Mesenchymal stem cell (in vitro differentiated cells and primary cell): ENCODE results near the gene BPIFB6. TPM values are rescaled to one million over a fixed set of nuclear protein-coding genes. Genes with fewer than 3 reads are reported as not detected.

Experiments
- DNase-seq: peaks from one replicate; pipeline ENCODE4 v3.0.0-alpha.2; 2013
- H2AFZ ChIP-seq: one replicate; pipeline ENCODE4 v1.6.1; 2013; ENCODE audit warnings: low read depth, mild to moderate bottlenecking, control low read depth, inconsistent platforms, low read length, moderate library complexity
- H2AK5ac ChIP-seq: 2 replicates; pipeline ENCODE4 v1.6.1; 2013; ENCODE audit warnings: low read length, moderate library complexity, mild to moderate bottlenecking, inconsistent platforms; ENCODE audit not compliant: severe bottlenecking
- H2BK120ac ChIP-seq: one replicate; pipeline ENCODE4 v1.6.1; 2013; ENCODE audit warnings: low read depth, mild to moderate bottlenecking, inconsistent platforms, low read length, moderate library complexity
- H2BK12ac ChIP-seq, 2 experiments: one replicate each; pipeline ENCODE4 v1.6.1; 2013; ENCODE audit warnings: inconsistent platforms in 2 of 2, low read length in 2 of 2, mild to moderate bottlenecking in 2 of 2, moderate library complexity in 2 of 2, control low read depth in 1 of 2
- H2BK15ac ChIP-seq: one replicate; pipeline ENCODE4 v1.6.1; 2013; ENCODE audit warnings: mild to moderate bottlenecking, low read depth, inconsistent platforms; ENCODE audit not compliant: poor library complexity, severe bottlenecking
- H2BK5ac ChIP-seq: 2 replicates; pipeline ENCODE4 v1.6.1; 2013; ENCODE audit warnings: low read depth, mild to moderate bottlenecking, low read length, control low read depth, inconsistent platforms; ENCODE audit not compliant: poor library complexity, severe bottlenecking
- H3K14ac ChIP-seq, 2 experiments: one replicate each; pipeline ENCODE4 v1.6.1; 2013; ENCODE audit warnings: inconsistent platforms in 2 of 2, low read length in 2 of 2, control low read depth in 1 of 2, mild to moderate bottlenecking in 1 of 2, moderate library complexity in 1 of 2
- H3K18ac ChIP-seq, 2 experiments: one replicate each; pipeline ENCODE4 v1.6.1; 2013; ENCODE audit warnings: inconsistent platforms in 2 of 2, low read length in 2 of 2, control low read depth in 1 of 2, low read depth in 1 of 2, mild to moderate bottlenecking in 1 of 2
- H3K23ac ChIP-seq, 2 experiments: one replicate each; pipeline ENCODE4 v1.6.1; 2013; ENCODE audit warnings: inconsistent platforms in 2 of 2, low read length in 2 of 2, mild to moderate bottlenecking in 2 of 2, moderate library complexity in 2 of 2, control low read depth in 1 of 2
- H3K27ac ChIP-seq: 2 replicates; pipeline ENCODE4 v1.5.1; 2013; ENCODE audit warnings: mild to moderate bottlenecking, moderate library complexity, low read length, control low read depth, inconsistent platforms; ENCODE audit not compliant: poor library complexity, severe bottlenecking
- H3K27me3 ChIP-seq, 2 experiments: 2 replicates each; pipeline versions ENCODE4 v1.6.1 to v1.7.0; 2013; ENCODE audit warnings: low read length in 2 of 2, mild to moderate bottlenecking in 2 of 2, moderate library complexity in 2 of 2, control low read depth in 1 of 2, inconsistent platforms in 1 of 2; ENCODE audit not compliant: control insufficient read depth in 1 of 2, insufficient read depth in 1 of 2
- H3K36me3 ChIP-seq, 2 experiments: 2 replicates each; pipeline versions ENCODE4 v1.6.1 to v1.7.0; 2013; ENCODE audit warnings: low read length in 2 of 2, control low read depth in 1 of 2, inconsistent platforms in 1 of 2, low read depth in 1 of 2, mild to moderate bottlenecking in 1 of 2; ENCODE audit not compliant: insufficient read depth in 2 of 2, control insufficient read depth in 1 of 2
- H3K4ac ChIP-seq, 2 experiments: one replicate each; pipeline ENCODE4 v1.6.1; 2013; ENCODE audit warnings: inconsistent platforms in 2 of 2, low read length in 2 of 2, mild to moderate bottlenecking in 2 of 2, moderate library complexity in 2 of 2, control low read depth in 1 of 2, low read depth in 1 of 2
- H3K4me1 ChIP-seq: 2 replicates; pipeline ENCODE4 v1.6.1; 2013; ENCODE audit warnings: low read depth, low read length, control low read depth; ENCODE audit not compliant: control insufficient read depth, insufficient read depth
- H3K4me2 ChIP-seq: 2 replicates; pipeline ENCODE4 v1.6.1; 2013; ENCODE audit warnings: low read length, mild to moderate bottlenecking, inconsistent platforms; ENCODE audit not compliant: poor library complexity, severe bottlenecking
- H3K4me3 ChIP-seq, 2 experiments: 2 replicates each; pipeline versions ENCODE4 v1.5.1 to v1.7.0; 2013; ENCODE audit warnings: low read length in 2 of 2, mild to moderate bottlenecking in 2 of 2, control low read depth in 1 of 2, low read depth in 1 of 2; ENCODE audit not compliant: insufficient read depth in 1 of 2
- H3K79me1 ChIP-seq: replicated peaks from 2 replicates; pipeline ENCODE4 v1.6.1; 2013; ENCODE audit warnings: mild to moderate bottlenecking, control low read depth, low read length, inconsistent platforms; ENCODE audit not compliant: poor library complexity, severe bottlenecking
- H3K9ac ChIP-seq: 2 replicates; pipeline ENCODE4 v1.7.0; 2013; ENCODE audit warnings: mild to moderate bottlenecking, low read length, moderate library complexity
- H3K9me3 ChIP-seq: 2 replicates; pipeline ENCODE4 v1.7.0; 2013; ENCODE audit warnings: mild to moderate bottlenecking, low read length; ENCODE audit not compliant: control insufficient read depth
- H4K8ac ChIP-seq: one replicate; pipeline ENCODE4 v1.6.1; 2013; ENCODE audit warnings: inconsistent platforms, mild to moderate bottlenecking, low read length, moderate library complexity
- H4K91ac ChIP-seq: one replicate; pipeline ENCODE4 v1.6.1; 2013; ENCODE audit warnings: mild to moderate bottlenecking, low read length, inconsistent platforms
- WGBS: methylation state at CpG from one replicate; pipeline ENCODE4 v1.1.7; 2013; ENCODE audit warnings: mixed read lengths; 5-methylcytosine and 5-hydroxymethylcytosine counted together
- polyA plus RNA-seq, 2 experiments: library from polyadenylated mRNA; stranded (reverse); fragments of 200-250 nt; gene quantifications; one replicate each; pipeline ENCODE4 v1.2.3, GENCODE V29; 2013

Gene BPIFB6
- polyA plus RNA-seq (2013, experiment 1 of 2), result not detected
- polyA plus RNA-seq (2013, experiment 2 of 2), result not detected

- Histone ChIP-seq H2BK12ac (no peak within 1 kb of the TSS), H3K14ac (no peak within 1 kb of the TSS), H2BK5ac (no peak within 1 kb of the TSS), H3K27me3 (peaks cover 16 to 54% of the 10 kb centered on the region in 2 experiments), H3K4me2 (no peak within 1 kb of the TSS), H3K36me3 (no peaks in the 10 kb centered on the region), H2BK120ac (no peak within 1 kb of the TSS), H3K9ac (no peak within 1 kb of the TSS), H3K23ac (no peak within 1 kb of the TSS), H3K9me3 (no peaks in the 10 kb centered on the region), H4K91ac (no peak within 1 kb of the TSS), H2AFZ (no peak within 1 kb of the TSS), H2AK5ac (no peak within 1 kb of the TSS), H3K4ac (no peak within 1 kb of the TSS), H3K79me1 (no peaks in the 10 kb centered on the region), H3K4me3 (no peak within 1 kb of the TSS), H3K4me1 (no peaks in the 10 kb centered on the region), H3K27ac (no peak within 1 kb of the TSS), H4K8ac (no peak within 1 kb of the TSS), H3K18ac (no peak within 1 kb of the TSS), H2BK15ac (no peak within 1 kb of the TSS)
- 85% methylated on average over 7 of the region's 10 CpGs for WGBS
- no peak for DNase-seq
Observed at GRCh38 chr20:33031531-33031930, at the start of gene BPIFB6. BPIFB6 (plus strand) TSS chr20:33031648; CDS start chr20:33031648, 0 bp downstream.

GRCh38 chr20:32982617-32983458 lies 48.6 kb upstream of the BPIFB6 start:
- no peak overlapping the region for H4K91ac ChIP-seq

GRCh38 chr20:32983459-32984112 lies 47.9 kb upstream of the BPIFB6 start:
- Histone ChIP-seq H2AK5ac (no peak overlapping the region), H2BK5ac (no peak overlapping the region), H3K14ac (no peak overlapping the region), H3K9ac (no peak overlapping the region), H3K27me3 (peaks cover 19 to 60% of the 10 kb centered on the region in 2 experiments), H3K79me1 (no peaks in the 10 kb centered on the region), H3K18ac (no peak overlapping the region), H3K4ac (no peak overlapping the region), H4K8ac (no peak overlapping the region), H3K36me3 (no peaks in the 10 kb centered on the region), H2BK15ac (no peak overlapping the region), H2BK12ac (no peak overlapping the region), H2BK120ac (no peak overlapping the region), H3K9me3 (no peaks in the 10 kb centered on the region), H3K4me1 (no peaks in the 10 kb centered on the region), H3K4me3 (no peak overlapping the region), H3K23ac (no peak overlapping the region), H3K27ac (no peak overlapping the region), H2AFZ (no peak overlapping the region), H3K4me2 (no peak overlapping the region), H4K91ac (no peak overlapping the region)
- 84% methylated on average over 8 of the region's 12 CpGs for WGBS
- no peak for DNase-seq

More at GRCh38 chr20:32982617-32983458, 48.6 kb upstream of the BPIFB6 start:
- Histone ChIP-seq H2BK5ac (no peak overlapping the region), H3K4me2 (no peak overlapping the region), H2BK120ac (no peak overlapping the region), H3K79me1 (no peaks in the 10 kb centered on the region), H2AFZ (no peak overlapping the region), H3K9ac (no peak overlapping the region), H3K4me3 (no peak overlapping the region), H3K9me3 (no peaks in the 10 kb centered on the region), H3K36me3 (no peaks in the 10 kb centered on the region), H3K14ac (no peak overlapping the region), H3K4ac (no peak overlapping the region), H3K4me1 (no peaks in the 10 kb centered on the region), H2BK15ac (no peak overlapping the region), H2BK12ac (no peak overlapping the region), H3K23ac (no peak overlapping the region), H3K27ac (no peak overlapping the region), H3K27me3 (peaks cover 19 to 65% of the 10 kb centered on the region in 2 experiments), H2AK5ac (no peak overlapping the region), H3K18ac (no peak overlapping the region), H4K8ac (no peak overlapping the region)
- no peak for DNase-seq
- 85% methylated on average over 9 of the region's 10 CpGs for WGBS

GRCh38 chr20:32984196-32984595 lies 47.3 kb upstream of the BPIFB6 start:
- no peak overlapping the region for H2BK15ac ChIP-seq
- no peak overlapping the region for H3K14ac ChIP-seq
- no peaks in the 10 kb centered on the region for H3K79me1 ChIP-seq
- H2AFZ ChIP-seq, result no peak overlapping the region
- 64% methylated on average over 6 of the region's 7 CpGs for WGBS
- H3K36me3 ChIP-seq, result no peaks in the 10 kb centered on the region
- H2BK12ac ChIP-seq, result no peak overlapping the region
- H4K91ac ChIP-seq, result no peak overlapping the region
- H2BK5ac ChIP-seq, result no peak overlapping the region
- no peak for DNase-seq
- no peak overlapping the region for H3K27ac ChIP-seq
- no peak overlapping the region for H2AK5ac ChIP-seq
- H3K9me3 ChIP-seq, result no peaks in the 10 kb centered on the region
- no peak overlapping the region for H2BK120ac ChIP-seq
- H3K4me3 ChIP-seq, result no peak overlapping the region
- H3K23ac ChIP-seq, result no peak overlapping the region
- H3K4me1 ChIP-seq, result no peaks in the 10 kb centered on the region
- H3K9ac ChIP-seq, result no peak overlapping the region
- peaks cover 19 to 55% of the 10 kb centered on the region in 2 experiments for H3K27me3 ChIP-seq
- no peak overlapping the region for H3K18ac ChIP-seq
- no peak overlapping the region for H3K4ac ChIP-seq
- H3K4me2 ChIP-seq, result no peak overlapping the region
- no peak overlapping the region for H4K8ac ChIP-seq
